Endothelial cell of hepatic sinusoid (primary cell): Measurements from ENCODE around the gene CDC42EP2.
"Not testable (repeated sequence)": the region's sequence is repeated elsewhere in the genome, so short reads cannot be mapped to it uniquely, and the experiment has no call there.

ENCODE experiments used
- in situ Hi-C: cut with HindIII; loops from 2 replicates; pipeline ENCODE4 v1.10.0; 2017; ENCODE audit warnings: low sequenced_read_pairs

The CDC42EP2 gene

DNA sequence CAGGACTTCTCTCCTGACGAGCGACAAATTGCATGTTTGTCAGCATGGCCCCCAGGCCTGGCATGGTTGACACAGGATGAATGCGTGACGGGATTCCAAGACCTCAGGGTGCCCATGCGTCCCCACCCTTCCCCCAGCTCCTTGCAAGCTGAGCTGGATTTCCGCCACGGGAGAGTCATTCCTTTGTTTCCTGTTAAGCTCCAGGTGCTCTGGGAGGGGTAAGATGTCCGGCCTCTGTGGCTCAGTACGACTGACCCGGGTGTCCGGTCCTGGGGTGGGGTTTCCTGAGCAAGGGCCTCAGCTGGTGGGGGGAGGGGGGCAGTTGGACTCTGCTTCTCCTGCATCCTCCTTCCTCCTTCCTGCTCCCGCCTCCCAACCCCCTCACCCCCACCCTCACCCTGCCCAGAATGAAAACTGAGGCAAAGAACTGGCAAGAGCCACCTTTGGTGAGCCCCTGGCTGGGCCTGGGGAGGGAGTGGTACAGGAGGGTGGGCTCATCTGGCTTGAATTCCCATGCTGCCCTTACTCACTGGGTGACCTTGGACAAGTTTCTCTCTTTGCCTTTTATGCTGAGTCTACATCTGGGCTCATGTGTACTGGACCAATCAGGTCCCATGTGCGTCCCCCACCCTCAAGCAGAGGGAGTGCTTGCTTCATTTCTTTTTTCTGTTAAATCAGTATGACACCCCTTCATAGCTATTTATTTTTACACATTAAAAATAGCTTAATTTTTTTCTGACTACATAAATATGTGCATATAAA, 2.5 kb downstream of the CDC42EP2 start:
- in situ Hi-C loops: no loop called here

DNA sequence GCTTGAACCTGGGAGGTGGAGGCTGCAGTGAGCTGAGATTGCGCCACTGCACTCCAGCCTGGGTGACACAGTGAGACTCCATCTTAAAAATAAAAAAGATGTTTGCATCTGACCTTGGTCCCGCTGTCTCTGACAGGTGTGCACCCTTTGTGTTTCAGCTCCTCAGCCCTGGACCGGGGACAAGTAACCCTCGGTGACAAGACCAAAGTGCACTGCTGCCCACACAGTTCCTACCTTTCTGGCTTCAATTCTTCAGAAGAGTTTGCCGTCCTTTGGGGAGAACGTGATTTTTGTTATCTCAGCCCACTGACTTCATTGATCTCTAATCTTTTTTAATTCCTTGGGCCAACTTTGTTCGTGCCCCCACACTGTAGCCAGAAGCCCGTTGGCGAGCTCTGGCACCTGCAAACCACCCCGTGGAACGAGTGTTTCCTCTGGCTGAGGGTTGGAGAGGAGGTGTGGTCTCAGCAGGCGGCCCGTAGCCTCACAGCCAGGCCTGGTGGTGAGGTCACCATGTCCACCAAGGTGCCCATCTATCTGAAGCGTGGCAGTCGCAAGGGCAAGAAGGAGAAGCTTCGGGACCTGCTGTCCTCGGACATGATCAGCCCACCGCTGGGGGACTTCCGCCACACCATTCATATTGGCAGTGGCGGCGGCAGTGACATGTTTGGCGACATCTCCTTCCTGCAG, 5.9 kb downstream of the CDC42EP2 start:
- in situ Hi-C loops: loop anchor here (5.0 kb wide), 1 partner anchor 43 kb away; no protein-coding TSS in a partner anchor

DNA sequence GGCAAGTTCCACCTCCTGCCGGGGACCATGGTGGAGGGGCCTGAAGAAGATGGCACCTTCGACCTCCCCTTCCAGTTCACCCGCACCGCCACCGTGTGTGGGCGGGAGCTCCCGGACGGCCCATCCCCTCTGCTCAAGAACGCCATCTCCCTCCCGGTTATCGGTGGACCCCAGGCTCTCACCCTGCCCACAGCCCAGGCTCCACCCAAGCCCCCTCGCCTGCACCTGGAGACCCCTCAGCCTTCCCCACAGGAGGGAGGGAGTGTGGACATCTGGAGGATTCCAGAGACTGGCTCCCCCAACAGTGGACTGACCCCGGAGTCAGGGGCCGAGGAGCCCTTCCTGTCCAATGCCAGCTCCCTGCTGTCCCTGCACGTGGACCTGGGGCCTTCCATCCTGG, 6.4 kb downstream of the CDC42EP2 start:
- in situ Hi-C loops: loop anchor here (5.0 kb wide), 1 partner anchor 44 kb away; no protein-coding TSS in a partner anchor

DNA sequence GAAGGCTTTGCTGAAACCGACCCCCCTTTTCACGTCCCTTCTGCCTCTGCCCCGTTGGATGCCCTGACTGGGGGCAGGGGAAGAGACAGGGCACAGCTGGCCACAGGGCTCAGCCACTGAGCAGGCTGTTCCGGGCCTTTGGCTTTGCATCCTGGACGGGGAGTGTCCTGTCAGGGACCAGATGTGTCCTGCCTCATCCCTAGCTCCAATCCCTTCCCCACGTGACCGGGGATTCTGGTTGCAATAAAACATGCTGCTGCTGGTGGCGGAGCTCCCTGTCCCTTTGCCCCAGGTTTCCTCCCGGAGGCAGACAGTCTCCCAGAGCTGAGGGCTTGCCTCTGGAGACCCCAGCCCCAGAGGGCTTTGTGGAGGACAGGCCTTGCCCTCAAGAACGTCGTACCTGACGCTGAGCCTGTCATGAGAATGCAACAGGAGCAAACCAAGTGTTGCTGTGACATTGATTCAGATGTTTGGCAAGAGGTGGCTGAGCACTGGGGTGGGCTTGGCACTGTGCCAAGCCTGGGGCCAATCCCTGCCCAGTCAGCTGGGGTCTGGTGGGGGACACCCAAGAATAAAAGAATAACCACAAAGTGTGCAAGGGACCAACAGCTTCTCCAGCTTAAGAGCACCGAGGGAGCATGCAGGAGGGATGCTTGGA, 7.3 kb downstream of the CDC42EP2 start:
- in situ Hi-C loops: loop anchor here (5.0 kb wide), 1 partner anchor 45 kb away; no protein-coding TSS in a partner anchor

- in situ Hi-C loops: loop anchor here (5.0 kb wide), 1 partner anchor 47 kb away; no protein-coding TSS in a partner anchor
Observed at GRCh38 chr11:65323813-65324212, 9.1 kb downstream of the CDC42EP2 start.

- in situ Hi-C loops: no loop called here
Observed at GRCh38 chr11:65325435-65325834, 10.8 kb downstream of the CDC42EP2 start.

GRCh38 chr11:65327021-65327420, 12.4 kb downstream of the CDC42EP2 start:
- in situ Hi-C loops: no loop called here

GRCh38 chr11:65329478-65329877, 14.8 kb downstream of the CDC42EP2 start:
- in situ Hi-C loops: no loop called here

DNA sequence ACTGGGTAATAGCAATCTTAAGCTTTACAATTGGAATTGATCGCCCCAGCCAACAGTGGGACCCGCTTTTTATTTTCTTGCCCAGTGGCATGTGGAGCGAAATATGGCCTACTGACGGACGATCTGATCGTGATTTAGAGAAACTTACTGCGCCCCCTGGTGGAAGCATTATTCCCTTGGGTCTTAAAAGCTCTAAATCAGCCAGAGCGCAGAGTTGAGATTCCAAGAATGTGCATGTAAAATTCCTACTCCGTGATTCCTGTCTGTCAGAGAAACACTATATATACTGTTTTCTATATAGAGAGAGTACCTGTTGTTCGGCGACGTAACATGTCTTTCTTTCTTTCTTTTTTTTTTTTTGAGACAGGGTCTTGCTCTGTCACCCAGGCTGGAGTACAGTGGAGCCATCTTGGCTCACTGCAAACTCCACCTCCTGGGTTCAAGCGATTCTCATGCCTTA, 15.3 kb downstream of the CDC42EP2 start:
- in situ Hi-C loops: no loop called here

DNA sequence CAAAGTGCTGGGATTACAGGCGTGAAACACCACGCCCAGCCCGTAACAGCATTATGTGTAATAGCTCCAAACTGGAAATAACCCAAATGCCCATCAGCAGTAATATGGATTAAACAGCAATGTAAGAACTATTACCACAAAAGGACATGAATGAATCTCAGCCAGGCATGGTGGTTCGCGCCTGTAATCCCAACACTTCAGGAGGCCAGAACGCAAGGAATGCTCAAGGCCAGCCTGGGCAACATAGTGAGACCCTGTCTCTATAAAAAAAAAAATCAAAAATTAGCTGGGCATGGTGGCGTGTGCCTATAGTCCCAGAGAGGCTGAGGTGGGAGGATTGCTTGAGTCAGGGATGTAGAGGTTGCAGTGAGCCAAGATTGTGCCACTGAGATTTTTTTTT, 15.9 kb downstream of the CDC42EP2 start:
- in situ Hi-C loops: no loop called here

GRCh38 chr11:65332591-65332990, 17.9 kb downstream of the CDC42EP2 start:
- in situ Hi-C loops: not testable (repeated sequence)

DNA sequence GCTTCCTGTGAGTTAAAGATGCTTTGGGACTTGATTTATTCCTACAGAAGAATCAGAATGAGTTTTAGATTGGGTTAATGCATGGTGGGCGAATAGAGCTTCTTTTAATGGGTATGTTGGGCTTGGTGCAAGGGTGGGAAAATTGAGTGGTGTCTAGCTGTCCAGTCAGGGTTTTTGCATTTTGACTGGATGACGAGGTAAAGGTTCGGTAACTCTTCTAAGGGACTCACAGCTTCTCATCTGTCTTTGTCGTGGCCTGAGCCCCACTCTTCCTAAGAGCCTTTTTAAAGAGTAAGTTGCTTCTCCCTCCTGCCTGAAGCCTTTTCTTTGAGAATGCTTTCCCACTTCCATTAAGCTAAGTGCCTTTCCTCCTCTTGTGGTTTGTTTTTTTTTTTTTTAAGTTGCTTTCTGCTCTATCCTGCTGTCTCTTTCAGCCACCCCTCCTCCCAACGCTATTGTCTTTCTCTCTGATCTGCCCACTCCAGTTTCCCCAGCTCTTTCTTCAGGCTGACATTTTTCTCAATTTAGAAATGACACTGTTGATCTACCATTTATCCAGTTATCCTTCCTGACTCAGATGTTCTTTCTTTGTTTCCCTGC, 20.1 kb downstream of the CDC42EP2 start:
- in situ Hi-C loops: no loop called here

GRCh38 chr11:65338676-65339075, 24.0 kb downstream of the CDC42EP2 start:
- in situ Hi-C loops: no loop called here

DNA sequence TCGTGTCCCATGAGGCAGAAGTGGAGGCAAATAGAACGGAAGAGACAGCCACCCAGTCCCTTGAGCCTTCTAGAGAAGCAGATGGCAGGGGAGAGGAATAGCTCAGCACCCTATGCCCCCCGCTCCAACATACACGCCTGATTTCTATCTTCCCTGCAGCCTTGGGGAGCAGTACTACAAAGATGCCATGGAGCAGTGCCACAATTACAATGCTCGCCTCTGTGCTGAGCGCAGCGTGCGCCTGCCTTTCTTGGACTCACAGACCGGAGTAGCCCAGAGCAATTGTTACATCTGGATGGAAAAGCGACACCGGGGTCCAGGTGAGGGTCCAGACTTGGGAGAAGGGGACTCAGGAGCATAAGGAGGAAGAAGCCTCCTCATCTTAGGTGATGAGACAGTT, 25.6 kb downstream of the CDC42EP2 start:
- in situ Hi-C loops: no loop called here

DNA sequence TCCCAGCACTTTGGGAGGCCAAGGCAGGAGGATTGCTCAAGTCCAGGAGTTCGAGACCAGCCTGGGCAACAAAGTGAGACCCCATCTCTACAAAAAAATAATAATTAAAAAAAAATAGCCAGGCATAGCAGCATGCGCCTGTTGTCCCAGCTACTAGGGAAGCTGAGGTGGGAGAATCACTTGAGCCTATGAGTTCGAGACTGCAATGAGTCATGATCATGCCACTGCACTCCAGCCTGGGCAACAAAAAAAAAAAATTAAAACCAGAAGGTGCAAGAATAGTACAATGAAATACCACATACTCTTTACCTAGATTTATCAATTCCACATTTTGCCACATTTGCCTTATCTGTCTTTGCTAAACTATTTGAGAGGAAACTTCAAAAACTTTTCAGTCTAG, 27.2 kb downstream of the CDC42EP2 start:
- in situ Hi-C loops: no loop called here

DNA sequence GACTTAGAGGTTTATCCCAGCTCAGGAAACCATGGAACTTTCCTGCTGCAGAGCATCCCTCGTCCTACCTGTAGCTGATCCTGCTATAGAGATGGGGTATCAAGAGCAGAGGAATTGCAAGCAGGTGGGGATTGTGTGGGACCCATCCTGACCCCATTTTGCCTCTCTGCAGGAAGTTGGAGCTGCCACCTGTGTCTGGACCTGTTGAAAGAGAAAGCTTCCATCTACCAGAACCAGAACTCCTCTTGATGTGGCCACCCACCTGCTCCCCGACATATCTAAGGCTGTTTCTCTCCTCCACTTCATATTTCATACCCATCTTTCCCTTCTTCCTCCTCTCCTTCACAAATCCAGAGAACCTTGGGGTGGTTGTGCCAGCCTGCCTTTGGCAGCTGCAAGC, 36.8 kb downstream of the CDC42EP2 start:
- in situ Hi-C loops: loop anchor here (5.0 kb wide), 2 partner anchors 74 to 146 kb away; partner anchors contain the start of gene MALAT1

DNA sequence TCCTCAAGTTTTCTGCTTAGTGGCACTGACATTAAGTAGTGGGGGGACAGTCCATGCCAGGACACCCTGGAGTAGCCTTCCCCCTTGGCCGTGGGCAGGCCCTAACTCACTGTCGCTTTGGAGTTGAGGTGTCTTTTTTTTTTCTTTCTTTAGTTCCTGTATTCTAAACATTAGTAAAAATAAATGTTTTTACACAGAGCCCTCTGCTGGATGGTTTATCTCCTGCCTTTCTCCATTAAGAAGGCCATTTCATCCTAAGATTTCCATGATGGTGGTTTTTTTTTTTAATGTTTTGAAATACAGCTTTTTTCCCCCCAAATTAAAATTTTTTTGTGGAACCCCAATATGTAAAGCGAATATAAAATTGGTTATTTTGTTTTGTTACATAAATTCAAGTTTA, 38.1 kb downstream of the CDC42EP2 start:
- in situ Hi-C loops: loop anchor here (5.0 kb wide), 2 partner anchors 75 to 145 kb away; partner anchors contain the start of gene MALAT1

GRCh38 chr11:65353376-65353775, 38.7 kb downstream of the CDC42EP2 start:
- in situ Hi-C loops: loop anchor here (5.0 kb wide), 2 partner anchors 76 to 144 kb away; partner anchors contain the start of gene MALAT1

DNA sequence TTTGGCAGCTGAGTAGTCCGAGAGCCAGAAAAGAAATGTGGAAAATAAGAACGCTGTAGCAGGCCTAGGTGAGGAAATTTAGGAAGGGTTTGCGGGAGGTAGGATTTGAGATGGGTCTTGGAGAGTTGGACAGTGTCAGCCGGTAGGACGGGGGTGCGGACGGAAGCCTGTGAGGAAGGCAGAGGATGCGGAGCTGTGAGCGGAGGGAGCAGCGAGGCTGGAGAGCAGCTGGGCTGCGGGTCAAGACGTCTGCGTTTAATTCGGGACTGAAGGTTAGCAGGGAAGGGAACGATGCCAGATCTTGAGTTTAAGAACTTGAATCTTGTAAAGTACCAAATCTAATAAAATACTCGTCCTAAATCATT, 39.2 kb downstream of the CDC42EP2 start:
- in situ Hi-C loops: loop anchor here (5.0 kb wide), 2 partner anchors 77 to 143 kb away; partner anchors contain the start of gene MALAT1

DNA sequence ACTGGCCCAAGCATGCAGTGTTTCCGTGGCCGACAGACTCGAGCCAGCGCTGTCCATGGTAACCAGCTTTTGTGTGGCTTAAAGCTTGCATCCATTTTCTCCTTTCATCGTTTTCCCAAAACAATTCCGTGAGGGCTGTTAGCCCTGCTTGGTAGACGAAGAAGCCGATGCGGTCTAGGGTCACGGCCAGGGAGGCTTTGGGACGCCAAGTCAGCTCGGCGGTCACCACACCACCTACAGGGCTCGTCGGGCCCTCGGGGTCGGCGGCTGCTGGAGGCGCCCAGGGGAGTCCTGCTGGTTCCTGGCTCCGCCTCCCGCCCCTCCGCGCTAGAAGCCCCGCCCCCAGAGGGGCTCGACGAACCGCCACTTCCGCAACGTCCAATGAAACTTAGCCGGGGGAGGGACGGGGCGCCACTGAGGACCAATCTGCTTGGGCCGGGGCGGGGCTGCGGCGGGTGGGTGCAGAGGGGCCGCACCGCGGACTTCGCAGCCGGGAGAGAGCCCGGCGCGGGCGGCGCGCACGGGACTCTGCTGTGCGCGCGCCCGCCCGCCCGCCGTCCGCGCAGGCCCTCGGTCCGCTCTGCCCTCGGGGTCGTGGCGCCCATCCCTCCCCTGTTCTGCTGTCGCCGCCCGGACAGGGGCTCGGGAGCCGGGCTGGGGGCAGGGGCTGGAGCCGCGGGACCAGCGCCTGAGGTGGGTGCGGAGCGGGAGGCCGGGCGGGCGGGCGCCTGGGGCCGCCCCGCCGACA, 39.8 kb downstream of the CDC42EP2 start, which contains the start of gene TIGD3:
Gene TIGD3, plus strand, starts transcription at position 487 of the 748 bp plus-strand sequence. CDS start 1,058 bp downstream, outside the sequence.
- in situ Hi-C loops: loop anchor here (5.0 kb wide), 2 partner anchors 77 to 143 kb away; partner anchors contain the start of gene MALAT1
